H1 (cell line): ENCODE results near the gene MXRA7. TPM values are rescaled to one million over a fixed set of nuclear protein-coding genes. Genes with fewer than 3 reads are reported as not detected.
A peak's percentile ranks its signal among the peaks of the same experiment; 100 is the strongest.

Source experiments
- ATF2 ChIP-seq: IDR thresholded peaks from 2 replicates; pipeline ENCODE4 v1.6.1; 2012; ENCODE audit warnings: low read length, inconsistent platforms
- CTCF ChIP-seq, 3 experiments: IDR thresholded peaks; 1 replicate in 2 of 3; 2 replicates in 1 of 3; pipeline versions ENCODE4 v1.5.1 to v1.6.1; 2011; ENCODE audit warnings: low read length in 3 of 3, mild to moderate bottlenecking in 3 of 3, inconsistent platforms in 2 of 3, low read depth in 1 of 3, moderate library complexity in 1 of 3; ENCODE audit not compliant: insufficient read depth in 1 of 3; ENCODE audit errors: control extremely low read depth in 1 of 3
- POLR2AphosphoS5 ChIP-seq: IDR thresholded peaks from 2 replicates; pipeline ENCODE4 v1.6.1; 2011; ENCODE audit warnings: low read depth, low read length
- SP1 ChIP-seq: IDR thresholded peaks from 2 replicates; pipeline ENCODE4 v1.6.1; 2011; ENCODE audit warnings: low read depth, low read length
- TAF7 ChIP-seq: optimal IDR thresholded peaks from 2 replicates; pipeline ENCODE3; 2011; ENCODE audit warnings: low read depth, mild to moderate bottlenecking, inconsistent platforms, low read length, moderate library complexity, borderline replicate concordance
- TCF12 ChIP-seq: IDR thresholded peaks from 2 replicates; pipeline ENCODE4 v1.6.1; 2011; ENCODE audit warnings: low read depth, mild to moderate bottlenecking, low read length
- polyA plus RNA-seq, 7 experiments: library from polyadenylated mRNA; depleted of rRNA in 3 of 7; stranded (reverse) in 5 of 7; unstranded in 2 of 7; fragments of >200 nt in 5 of 7; fragments of 200-250 nt in 2 of 7; gene quantifications; 1 replicate in 5 of 7; 2 replicates in 1 of 7; 4 replicates in 1 of 7; pipeline versions ENCODE4 v1.2.1 to v1.2.3, GENCODE V29; 2011 to 2013; ENCODE audit warnings: missing spikeins in 2 of 7, mixed read lengths in 2 of 7
- total RNA-seq: library from RNA; stranded (reverse); fragmentation: NEBNext Ultra II Directional; extraction: Animal tissue kit (Norgen Biotek cat#: 25700); gene quantifications from 2 replicates; pipeline ENCODE4 v1.2.1, GENCODE V29; 2021

The MXRA7 gene
- total and polyA plus RNA-seq, 2 of the 8 experiments (the other 6 are each of a cell fraction or from before 2014, with no cell fraction given): 17.8 to 26.6 TPM

GRCh38 chr17:76681222-76682137, 29.3 kb downstream of the MXRA7 start (continued):
- no peak for TF ChIP-seq ATF2
- peak; percentile 92 to 95 (median 94) for TF ChIP-seq CTCF (IDR thresholded peaks at IDR 0.05; ENCODE audit: control extremely low read depth in 1 of 3, insufficient read depth in 1 of 3, low read depth in 1 of 3, low read length in 3 of 3)
- TF ChIP-seq TCF12: no peak
- TF ChIP-seq TAF7: peak; percentile 34
- no peak for TF ChIP-seq POLR2AphosphoS5
- peak; percentile 35; the same call in 1 of the 2 replicates for TF ChIP-seq SP1
